Effector memory CD4-positive, alpha-beta T cell (primary cell): Measurements from ENCODE around the gene CWC22.

Experiments
- DNase-seq, 3 donors: peaks; one replicate each; pipeline ENCODE4 v3.0.0-alpha.2; 2020
- H3K27ac ChIP-seq: 2 replicates; pipeline ENCODE4 v1.7.0; 2013; ENCODE audit warnings: mild to moderate bottlenecking, low read length, moderate library complexity; ENCODE audit not compliant: insufficient read depth, poor library complexity, severe bottlenecking
- H3K27me3 ChIP-seq: replicated peaks from 2 replicates; pipeline ENCODE4 v1.7.0; 2013; ENCODE audit warnings: mild to moderate bottlenecking, low read length; ENCODE audit not compliant: insufficient read depth, control insufficient read depth, poor library complexity, severe bottlenecking
- H3K36me3 ChIP-seq: 2 replicates; pipeline ENCODE4 v1.7.0; 2013; ENCODE audit warnings: mild to moderate bottlenecking, low read length, moderate library complexity; ENCODE audit not compliant: control insufficient read depth, insufficient read depth
- H3K4me1 ChIP-seq: 2 replicates; pipeline ENCODE4 v1.7.0; 2013; ENCODE audit warnings: low read length, mild to moderate bottlenecking; ENCODE audit not compliant: control insufficient read depth, insufficient read depth, poor library complexity, severe bottlenecking
- H3K4me3 ChIP-seq: 2 replicates; pipeline ENCODE4 v1.7.0; 2013; ENCODE audit warnings: low read length, low read depth, mild to moderate bottlenecking; ENCODE audit not compliant: insufficient read depth, poor library complexity, severe bottlenecking
- H3K9me3 ChIP-seq: 2 replicates; pipeline ENCODE4 v1.7.0; 2013; ENCODE audit warnings: mild to moderate bottlenecking, low read length, moderate library complexity; ENCODE audit not compliant: control insufficient read depth

The CWC22 gene

GRCh38 chr2:179954026-179954425, 53.1 kb downstream of the CWC22 start:
- Histone ChIP-seq H3K27me3 (no peaks in the 10 kb centered on the region), H3K4me1 (no peaks in the 10 kb centered on the region), H3K27ac (no peak overlapping the region), H3K4me3 (no peak overlapping the region), H3K36me3 (peaks cover 47% of the 10 kb centered on the region), H3K9me3 (no peaks in the 10 kb centered on the region)
- no peak for DNase-seq

- no peaks in the 10 kb centered on the region for H3K27me3 ChIP-seq
- H3K9me3 ChIP-seq: no peaks in the 10 kb centered on the region
- no peak for DNase-seq
- H3K27ac ChIP-seq: no peak overlapping the region
- H3K36me3 ChIP-seq: peaks cover 53% of the 10 kb centered on the region
- no peak overlapping the region for H3K4me3 ChIP-seq
- no peaks in the 10 kb centered on the region for H3K4me1 ChIP-seq
Observed at GRCh38 chr2:179953359-179953758, 53.7 kb downstream of the CWC22 start.

- Histone ChIP-seq H3K36me3 (peaks cover 50% of the 10 kb centered on the region), H3K27me3 (no peaks in the 10 kb centered on the region), H3K4me1 (no peaks in the 10 kb centered on the region), H3K27ac (no peak overlapping the region), H3K4me3 (no peak overlapping the region), H3K9me3 (no peaks in the 10 kb centered on the region)
- no peak for DNase-seq
Observed at GRCh38 chr2:179952658-179953057, 54.4 kb downstream of the CWC22 start.

GRCh38 chr2:179951680-179952079, 55.4 kb downstream of the CWC22 start:
- peaks cover 52% of the 10 kb centered on the region for H3K36me3 ChIP-seq

GRCh38 chr2:179950391-179950790, 56.7 kb downstream of the CWC22 start:
- Histone ChIP-seq H3K27me3 (no peaks in the 10 kb centered on the region), H3K36me3 (peaks cover 56% of the 10 kb centered on the region)

More at GRCh38 chr2:179951680-179952079, 55.4 kb downstream of the CWC22 start:
- no peak for DNase-seq
- H3K4me3 ChIP-seq: no peak overlapping the region
- H3K27ac ChIP-seq: no peak overlapping the region
- H3K4me1 ChIP-seq: no peaks in the 10 kb centered on the region
- no peaks in the 10 kb centered on the region for H3K27me3 ChIP-seq
- H3K9me3 ChIP-seq: no peaks in the 10 kb centered on the region

GRCh38 chr2:179949438-179949837, 57.7 kb downstream of the CWC22 start:
- H3K4me3 ChIP-seq: no peak overlapping the region
- H3K27ac ChIP-seq: no peak overlapping the region
- peaks cover 56% of the 10 kb centered on the region for H3K36me3 ChIP-seq
- H3K27me3 ChIP-seq: no peaks in the 10 kb centered on the region
- no peaks in the 10 kb centered on the region for H3K4me1 ChIP-seq
- DNase-seq: no peak
- H3K9me3 ChIP-seq: no peaks in the 10 kb centered on the region

More at GRCh38 chr2:179950391-179950790, 56.7 kb downstream of the CWC22 start:
- no peak overlapping the region for H3K27ac ChIP-seq
- no peaks in the 10 kb centered on the region for H3K4me1 ChIP-seq
- no peak for DNase-seq
- no peaks in the 10 kb centered on the region for H3K9me3 ChIP-seq
- H3K4me3 ChIP-seq: no peak overlapping the region

GRCh38 chr2:179948058-179948457, 59.0 kb downstream of the CWC22 start:
- H3K4me3 ChIP-seq: no peak overlapping the region
- no peak overlapping the region for H3K27ac ChIP-seq
- DNase-seq: no peak
- H3K36me3 ChIP-seq: peaks cover 42% of the 10 kb centered on the region
- H3K4me1 ChIP-seq: no peaks in the 10 kb centered on the region
- no peaks in the 10 kb centered on the region for H3K27me3 ChIP-seq
- H3K9me3 ChIP-seq: no peaks in the 10 kb centered on the region

- DNase-seq: no peak
- H3K9me3 ChIP-seq: no peaks in the 10 kb centered on the region
Observed at GRCh38 chr2:179946810-179947615, 60.1 kb downstream of the CWC22 start.

GRCh38 chr2:179946346-179946745, 60.8 kb downstream of the CWC22 start:
- H3K4me3 ChIP-seq: no peak overlapping the region
- H3K9me3 ChIP-seq: no peaks in the 10 kb centered on the region
- no peaks in the 10 kb centered on the region for H3K4me1 ChIP-seq
- DNase-seq: no peak
- no peak overlapping the region for H3K27ac ChIP-seq
- no peaks in the 10 kb centered on the region for H3K27me3 ChIP-seq
- H3K36me3 ChIP-seq: peaks cover 28% of the 10 kb centered on the region

More at GRCh38 chr2:179946810-179947615, 60.1 kb downstream of the CWC22 start:
- no peak overlapping the region for H3K27ac ChIP-seq
- peaks cover 32% of the 10 kb centered on the region for H3K36me3 ChIP-seq
- H3K4me1 ChIP-seq: no peaks in the 10 kb centered on the region
- no peaks in the 10 kb centered on the region for H3K27me3 ChIP-seq
- H3K4me3 ChIP-seq: no peak overlapping the region

- H3K9me3 ChIP-seq: no peaks in the 10 kb centered on the region
- no peaks in the 10 kb centered on the region for H3K27me3 ChIP-seq
- H3K27ac ChIP-seq: no peak overlapping the region
- no peaks in the 10 kb centered on the region for H3K4me1 ChIP-seq
- H3K4me3 ChIP-seq: no peak overlapping the region
- DNase-seq: no peak
- no peaks in the 10 kb centered on the region for H3K36me3 ChIP-seq
Observed at GRCh38 chr2:179939259-179939658, 67.8 kb downstream of the CWC22 start.
